ENCODE measurements around the gene UST. TPM values are rescaled to one million over a fixed set of nuclear protein-coding genes. Genes with fewer than 3 reads are reported as not detected.

UST gene
- total RNA-seq, 2 experiments from 2014 or later, result 3.7 to 4.9 TPM

GRCh38 chr6:149060300-149060984, 313.6 kb downstream of the UST start:
- intact Hi-C loops (cut with micrococcal nuclease), result loop anchor here (1.0 to 2.0 kb wide), 3 partner anchors 16 to 28 kb away; no protein-coding TSS in a partner anchor
- peaks cover 58% of the 10 kb centered on the region for H3K4me1 Mint-ChIP-seq (ENCODE audit: low read depth)
- POLR2A ChIA-PET, result interaction anchor here (0.9 to 3.5 kb wide), 3 partner anchors 14 to 29 kb away, joined by 4 to 24 read pairs (median 17); no protein-coding TSS in a partner anchor
- H3K4me3 Mint-ChIP-seq, result peak overlapping the region; percentile 68
- H3K9me3 Mint-ChIP-seq, result no peaks in the 10 kb centered on the region
- DNase-seq, result peak; percentile 80
- H3K27ac Mint-ChIP-seq, result peak overlapping the region; percentile 91
- CTCF ChIA-PET, result interaction anchor here (1.3 to 1.4 kb wide), 2 partner anchors 15 to 372 kb away, joined by 4 to 7 read pairs; no protein-coding TSS in a partner anchor
- no peaks in the 10 kb centered on the region for H3K27me3 Mint-ChIP-seq
- H3K36me3 Mint-ChIP-seq, result no peaks in the 10 kb centered on the region

- peak overlapping the region; percentile 91 for H3K27ac Mint-ChIP-seq
- intact Hi-C loops (cut with micrococcal nuclease), result loop anchor here (1.0 to 2.0 kb wide), 3 partner anchors 16 to 29 kb away; no protein-coding TSS in a partner anchor
- CTCF ChIA-PET, result interaction anchor here (1.3 to 1.4 kb wide), 2 partner anchors 14 to 371 kb away, joined by 4 to 7 read pairs; no protein-coding TSS in a partner anchor
- H3K4me1 Mint-ChIP-seq (ENCODE audit: low read depth), result peaks cover 65% of the 10 kb centered on the region
- H3K4me3 Mint-ChIP-seq, result peak overlapping the region; percentile 68
- no peak for DNase-seq
- POLR2A ChIA-PET, result interaction anchor here (0.8 to 3.5 kb wide), 4 partner anchors 14 to 258 kb away, joined by 3 to 24 read pairs (median 10); no protein-coding TSS in a partner anchor
- H3K9me3 Mint-ChIP-seq, result no peaks in the 10 kb centered on the region
- H3K27me3 Mint-ChIP-seq, result no peaks in the 10 kb centered on the region
- no peaks in the 10 kb centered on the region for H3K36me3 Mint-ChIP-seq
Measured at GRCh38 chr6:149060985-149061760, 314.3 kb downstream of the UST start.

GRCh38 chr6:149061930-149062329, 315.1 kb downstream of the UST start:
- Mint-ChIP-seq H3K4me3 (no peak overlapping the region), H3K27me3 (no peaks in the 10 kb centered on the region), H3K27ac (no peak overlapping the region), H3K4me1 (ENCODE audit: low read depth) (peaks cover 73% of the 10 kb centered on the region), H3K36me3 (no peaks in the 10 kb centered on the region), H3K9me3 (no peaks in the 10 kb centered on the region)
- POLR2A ChIA-PET, result interaction anchor here (0.8 to 5.9 kb wide), 3 partner anchors 14 to 258 kb away, joined by 3 to 35 read pairs (median 17); no protein-coding TSS in a partner anchor
- CTCF ChIA-PET, result interaction anchor here (0.5 to 2.4 kb wide), 3 partner anchors 14 to 370 kb away, joined by 3 to 11 read pairs (median 4); no protein-coding TSS in a partner anchor
- intact Hi-C loops (cut with micrococcal nuclease), result loop anchor here (2.0 kb wide), 2 partner anchors 15 to 17 kb away; no protein-coding TSS in a partner anchor
- DNase-seq, result no peak

GRCh38 chr6:149062653-149063348, 316.0 kb downstream of the UST start:
- ChIA-PET POLR2A (interaction anchor here (2.6 to 5.9 kb wide), 2 partner anchors 13 to 31 kb away, joined by 17 to 35 read pairs; no protein-coding TSS in a partner anchor), CTCF (interaction anchor here (0.5 to 2.4 kb wide), 3 partner anchors 36 to 369 kb away, joined by 3 to 11 read pairs (median 4); no protein-coding TSS in a partner anchor)
- Mint-ChIP-seq H3K4me3 (no peak overlapping the region), H3K27ac (no peak overlapping the region), H3K9me3 (no peaks in the 10 kb centered on the region), H3K4me1 (ENCODE audit: low read depth) (peaks cover 73% of the 10 kb centered on the region), H3K27me3 (no peaks in the 10 kb centered on the region), H3K36me3 (no peaks in the 10 kb centered on the region)
- no peak for DNase-seq
- intact Hi-C loops (cut with micrococcal nuclease), result no loop called here

GRCh38 chr6:149063468-149063867, 316.6 kb downstream of the UST start:
- Mint-ChIP-seq H3K4me1 (ENCODE audit: low read depth) (peaks cover 69% of the 10 kb centered on the region), H3K27me3 (no peaks in the 10 kb centered on the region), H3K36me3 (no peaks in the 10 kb centered on the region), H3K4me3 (no peak overlapping the region), H3K27ac (no peak overlapping the region), H3K9me3 (no peaks in the 10 kb centered on the region)
- intact Hi-C loops (cut with micrococcal nuclease), result no loop called here
- CTCF ChIA-PET, result interaction anchor here (0.9 to 2.4 kb wide), 3 partner anchors 13 to 369 kb away, joined by 3 to 11 read pairs (median 4); no protein-coding TSS in a partner anchor
- DNase-seq, result no peak
- POLR2A ChIA-PET, result interaction anchor here (5.9 kb wide), 1 partner anchor 32 kb away, joined by 35 read pairs; no protein-coding TSS in a partner anchor

GRCh38 chr6:149064001-149064659, 317.3 kb downstream of the UST start:
- ChIA-PET CTCF (interaction anchor here (0.6 to 2.4 kb wide), 6 partner anchors 13 to 454 kb away, joined by 3 to 11 read pairs (median 4); no protein-coding TSS in a partner anchor), POLR2A (interaction anchor here (3.6 to 5.9 kb wide), 2 partner anchors 12 to 32 kb away, joined by 19 to 35 read pairs; no protein-coding TSS in a partner anchor)
- Mint-ChIP-seq H3K4me3 (no peak overlapping the region), H3K36me3 (no peaks in the 10 kb centered on the region), H3K9me3 (no peaks in the 10 kb centered on the region), H3K27me3 (no peaks in the 10 kb centered on the region), H3K27ac (peak overlapping the region; percentile 38), H3K4me1 (ENCODE audit: low read depth) (peaks cover 67% of the 10 kb centered on the region)
- intact Hi-C loops (cut with micrococcal nuclease), result no loop called here
- peak; percentile 49 for DNase-seq

GRCh38 chr6:149064660-149065015, 317.8 kb downstream of the UST start:
- CTCF ChIA-PET, result interaction anchor here (0.6 to 1.4 kb wide), 5 partner anchors 12 to 453 kb away, joined by 3 to 6 read pairs (median 3); no protein-coding TSS in a partner anchor
- intact Hi-C loops (cut with micrococcal nuclease), result no loop called here
- Mint-ChIP-seq H3K9me3 (no peaks in the 10 kb centered on the region), H3K4me3 (no peak overlapping the region), H3K36me3 (no peaks in the 10 kb centered on the region), H3K27me3 (no peaks in the 10 kb centered on the region), H3K4me1 (ENCODE audit: low read depth) (peaks cover 63% of the 10 kb centered on the region), H3K27ac (no peak overlapping the region)
- POLR2A ChIA-PET, result interaction anchor here (3.6 to 5.9 kb wide), 2 partner anchors 12 to 33 kb away, joined by 19 to 35 read pairs; no protein-coding TSS in a partner anchor
- DNase-seq, result no peak

- no peaks in the 10 kb centered on the region for H3K9me3 Mint-ChIP-seq
- DNase-seq, result no peak
- no peaks in the 10 kb centered on the region for H3K27me3 Mint-ChIP-seq
- no peaks in the 10 kb centered on the region for H3K36me3 Mint-ChIP-seq
- POLR2A ChIA-PET, result interaction anchor here (3.6 to 5.9 kb wide), 2 partner anchors 11 to 33 kb away, joined by 19 to 35 read pairs; no protein-coding TSS in a partner anchor
- intact Hi-C loops (cut with micrococcal nuclease), result no loop called here
- no peak overlapping the region for H3K4me3 Mint-ChIP-seq
- H3K27ac Mint-ChIP-seq, result peak overlapping the region; percentile 93
- peaks cover 58% of the 10 kb centered on the region for H3K4me1 Mint-ChIP-seq (ENCODE audit: low read depth)
- CTCF ChIA-PET, result interaction anchor here (1.2 to 1.4 kb wide), 3 partner anchors 33 to 367 kb away, joined by 4 to 8 read pairs (median 6); no protein-coding TSS in a partner anchor
Measured at GRCh38 chr6:149065121-149065520, 318.3 kb downstream of the UST start.

- POLR2A ChIA-PET, result interaction anchor here (0.5 to 5.9 kb wide), 7 partner anchors 8 to 1177 kb away, joined by 3 to 35 read pairs (median 3); no protein-coding TSS in a partner anchor
- Mint-ChIP-seq H3K9me3 (no peaks in the 10 kb centered on the region), H3K27ac (peak overlapping the region; percentile 93), H3K4me1 (ENCODE audit: low read depth) (peaks cover 50% of the 10 kb centered on the region), H3K27me3 (no peaks in the 10 kb centered on the region), H3K4me3 (peak overlapping the region; percentile 33), H3K36me3 (no peaks in the 10 kb centered on the region)
- CTCF ChIA-PET, result interaction anchor here (0.6 to 1.8 kb wide), 10 partner anchors 10 to 506 kb away, joined by 3 to 13 read pairs (median 4); no protein-coding TSS in a partner anchor
- intact Hi-C loops (cut with micrococcal nuclease), result loop anchor here (1.0 kb wide), 2 partner anchors 11 to 21 kb away; no protein-coding TSS in a partner anchor
- peak; percentile 57 for DNase-seq
Measured at GRCh38 chr6:149065658-149066556, 319.1 kb downstream of the UST start.

- ChIA-PET POLR2A (no interaction called here), CTCF (no interaction called here)
- Mint-ChIP-seq H3K27me3 (no peaks in the 10 kb centered on the region), H3K4me1 (ENCODE audit: low read depth) (peaks cover 18% of the 10 kb centered on the region), H3K36me3 (peaks cover 2% of the 10 kb centered on the region), H3K27ac (no peak overlapping the region), H3K9me3 (no peaks in the 10 kb centered on the region), H3K4me3 (no peak overlapping the region)
- intact Hi-C loops (cut with micrococcal nuclease), result no loop called here
- DNase-seq, result no peak
Measured at GRCh38 chr6:149071997-149072396, 325.2 kb downstream of the UST start.
